Progenitor cell of endocrine pancreas (in vitro differentiated cells): ENCODE results near the gene TARM1. TPM values are rescaled to one million over a fixed set of nuclear protein-coding genes. Genes with fewer than 3 reads are reported as not detected.

Source experiments
- DNase-seq: peaks from one replicate; pipeline ENCODE4 v3.0.0; 2021; ENCODE audit warnings: low spot score; ENCODE audit not compliant: unreplicated experiment
- H3K27ac Mint-ChIP-seq: 2 replicates; pipeline ENCODE4 v1.8.0; 2021; ENCODE audit warnings: mild to moderate bottlenecking, moderate library complexity, mixed read lengths
- H3K27me3 Mint-ChIP-seq: 2 replicates; pipeline ENCODE4 v1.8.0; 2021; ENCODE audit warnings: mixed read lengths
- H3K36me3 Mint-ChIP-seq: 2 replicates; pipeline ENCODE4 v1.8.0; 2022; ENCODE audit warnings: mixed read lengths; ENCODE audit not compliant: insufficient read depth
- H3K4me1 Mint-ChIP-seq: 2 replicates; pipeline ENCODE4 v1.8.0; 2021; ENCODE audit warnings: low read depth, mixed read lengths
- H3K4me3 Mint-ChIP-seq: 2 replicates; pipeline ENCODE4 v1.8.0; 2021; ENCODE audit warnings: low read depth, mild to moderate bottlenecking, moderate library complexity, mixed read lengths
- H3K9me3 Mint-ChIP-seq: 2 replicates; pipeline ENCODE4 v1.8.0; 2021; ENCODE audit warnings: low read depth, mixed read lengths
- CTCF ChIP-seq: fragments of 200-600 bp; sonication (generic); IDR thresholded peaks from one replicate; pipeline ENCODE4 v1.5.0; 2021; ENCODE audit warnings: antibody characterized with exemption, mild to moderate bottlenecking; ENCODE audit not compliant: unreplicated experiment
- total RNA-seq: library from RNA; stranded (reverse); gene quantifications from 2 replicates; pipeline ENCODE4 v1.2.1, GENCODE V29; 2021

TARM1 gene
- total RNA-seq, 1 donor from 2014 or later = not detected

- Mint-ChIP-seq H3K27me3 (peaks cover 16% of the 10 kb centered on the region), H3K36me3 (no peaks in the 10 kb centered on the region), H3K4me3 (no peak overlapping the region), H3K4me1 (no peaks in the 10 kb centered on the region), H3K27ac (no peak overlapping the region), H3K9me3 (no peaks in the 10 kb centered on the region)
- TF ChIP-seq CTCF = peak; percentile 63
- DNase-seq = peak; percentile 35
Observed at GRCh38 chr19:54029930-54030490, 51.2 kb downstream of the TARM1 start.

GRCh38 chr19:54029301-54029700 lies 51.9 kb downstream of the TARM1 start:
- Mint-ChIP-seq H3K9me3 (no peaks in the 10 kb centered on the region), H3K4me1 (no peaks in the 10 kb centered on the region), H3K36me3 (no peaks in the 10 kb centered on the region), H3K27ac (no peak overlapping the region), H3K27me3 (peaks cover 21% of the 10 kb centered on the region), H3K4me3 (no peak overlapping the region)
- no peak for TF ChIP-seq CTCF
- no peak for DNase-seq

- Mint-ChIP-seq H3K27ac (no peak overlapping the region), H3K4me1 (no peaks in the 10 kb centered on the region), H3K36me3 (no peaks in the 10 kb centered on the region), H3K4me3 (no peak overlapping the region), H3K9me3 (no peaks in the 10 kb centered on the region), H3K27me3 (peaks cover 28% of the 10 kb centered on the region)
- no peak for TF ChIP-seq CTCF
- DNase-seq = no peak
Observed at GRCh38 chr19:54026656-54027055, 54.5 kb downstream of the TARM1 start.

- Mint-ChIP-seq H3K27ac (no peak overlapping the region), H3K4me3 (no peak overlapping the region), H3K4me1 (peaks cover 5% of the 10 kb centered on the region), H3K36me3 (no peaks in the 10 kb centered on the region), H3K27me3 (peaks cover 18% of the 10 kb centered on the region), H3K9me3 (peaks cover 3% of the 10 kb centered on the region)
- no peak for TF ChIP-seq CTCF
- DNase-seq = no peak
Observed at GRCh38 chr19:54024660-54025059, 56.5 kb downstream of the TARM1 start.

GRCh38 chr19:54023191-54023590 lies 58.0 kb downstream of the TARM1 start:
- Mint-ChIP-seq H3K9me3 (peaks cover 3% of the 10 kb centered on the region), H3K27ac (no peak overlapping the region), H3K4me3 (no peak overlapping the region), H3K4me1 (peaks cover 5% of the 10 kb centered on the region), H3K36me3 (no peaks in the 10 kb centered on the region), H3K27me3 (peaks cover 18% of the 10 kb centered on the region)
- TF ChIP-seq CTCF = no peak
- no peak for DNase-seq
